ENCODE results near the gene GABRP.
"Not testable (repeated sequence)": the region's sequence is repeated elsewhere in the genome, so short reads cannot be mapped to it uniquely, and the experiment has no call there.

GABRP gene

GRCh38 chr5:170760113-170760512, 23.4 kb upstream of the GABRP start:
- H2AFZ ChIP-seq (ENCODE audit: low read length): no peak overlapping the region
- H3F3A ChIP-seq (ENCODE audit: low read depth): no peaks in the 10 kb centered on the region
- no peaks in the 10 kb centered on the region for H3K79me2 ChIP-seq (ENCODE audit: insufficient read depth, low read length)
- no peak overlapping the region for H3K4me2 ChIP-seq (ENCODE audit: low read depth, low read length, poor library complexity, severe bottlenecking)
- H3K4me3 ChIP-seq (ENCODE audit: low read length, poor library complexity, severe bottlenecking): no peak overlapping the region
- no peak overlapping the region for H3K9ac ChIP-seq (ENCODE audit: low read depth, low read length, poor library complexity, severe bottlenecking)
- TF ChIP-seq CTCF (conservative IDR thresholded peaks at IDR 0.05; ENCODE audit: low read length) (no peak), EZH2phosphoT487 (IDR thresholded peaks at IDR 0.05; ENCODE audit: borderline replicate concordance) (no peak)
- H3K27me3 ChIP-seq (ENCODE audit: insufficient read depth, low read length, poor library complexity, severe bottlenecking): no peaks in the 10 kb centered on the region
- H3K4me1 ChIP-seq (ENCODE audit: insufficient read depth, low read length, poor library complexity, severe bottlenecking): no peaks in the 10 kb centered on the region
- H4K20me1 ChIP-seq (ENCODE audit: insufficient read depth, low read length, poor library complexity, severe bottlenecking): no peaks in the 10 kb centered on the region
- H3K9me3 ChIP-seq (ENCODE audit: insufficient read depth, low read depth, low read length): no peaks in the 10 kb centered on the region
- H3K36me3 ChIP-seq (ENCODE audit: insufficient read depth, low read length): no peaks in the 10 kb centered on the region
- no peaks in the 10 kb centered on the region for H3K9me2 ChIP-seq (replicated peaks; ENCODE audit: low read depth, low read length)

- no peaks in the 10 kb centered on the region for H3F3A ChIP-seq (ENCODE audit: low read depth)
- TF ChIP-seq EZH2phosphoT487 (IDR thresholded peaks at IDR 0.05; ENCODE audit: borderline replicate concordance) (no peak), CTCF (conservative IDR thresholded peaks at IDR 0.05; ENCODE audit: low read length) (no peak)
- H4K20me1 ChIP-seq (ENCODE audit: insufficient read depth, low read length, poor library complexity, severe bottlenecking): no peaks in the 10 kb centered on the region
- no peak overlapping the region for H3K4me3 ChIP-seq (ENCODE audit: low read length, poor library complexity, severe bottlenecking)
- no peaks in the 10 kb centered on the region for H3K36me3 ChIP-seq (ENCODE audit: insufficient read depth, low read length)
- no peaks in the 10 kb centered on the region for H3K9me2 ChIP-seq (replicated peaks; ENCODE audit: low read depth, low read length)
- H3K9ac ChIP-seq (ENCODE audit: low read depth, low read length, poor library complexity, severe bottlenecking): no peak overlapping the region
- H3K4me1 ChIP-seq (ENCODE audit: insufficient read depth, low read length, poor library complexity, severe bottlenecking): no peaks in the 10 kb centered on the region
- H3K79me2 ChIP-seq (ENCODE audit: insufficient read depth, low read length): no peaks in the 10 kb centered on the region
- no peaks in the 10 kb centered on the region for H3K27me3 ChIP-seq (ENCODE audit: insufficient read depth, low read length, poor library complexity, severe bottlenecking)
- H3K9me3 ChIP-seq (ENCODE audit: insufficient read depth, low read depth, low read length): no peaks in the 10 kb centered on the region
- no peak overlapping the region for H3K4me2 ChIP-seq (ENCODE audit: low read depth, low read length, poor library complexity, severe bottlenecking)
- no peak overlapping the region for H2AFZ ChIP-seq (ENCODE audit: low read length)
These were observed 22.3 kb upstream of the GABRP start for GRCh38 chr5:170761048-170761707.

GRCh38 chr5:170761708-170762066, 21.8 kb upstream of the GABRP start:
- Histone ChIP-seq H3K27me3 (ENCODE audit: insufficient read depth, low read length, poor library complexity, severe bottlenecking) (no peaks in the 10 kb centered on the region), H3K9me2 (replicated peaks; ENCODE audit: low read depth, low read length) (no peaks in the 10 kb centered on the region), H4K20me1 (ENCODE audit: insufficient read depth, low read length, poor library complexity, severe bottlenecking) (no peaks in the 10 kb centered on the region), H3K9me3 (ENCODE audit: insufficient read depth, low read depth, low read length) (no peaks in the 10 kb centered on the region), H3K36me3 (ENCODE audit: insufficient read depth, low read length) (no peaks in the 10 kb centered on the region), H3K4me3 (ENCODE audit: low read length, poor library complexity, severe bottlenecking) (no peak overlapping the region), H3K79me2 (ENCODE audit: insufficient read depth, low read length) (no peaks in the 10 kb centered on the region), H3K9ac (ENCODE audit: low read depth, low read length, poor library complexity, severe bottlenecking) (no peak overlapping the region), H3K4me1 (ENCODE audit: insufficient read depth, low read length, poor library complexity, severe bottlenecking) (no peaks in the 10 kb centered on the region), H3K4me2 (ENCODE audit: low read depth, low read length, poor library complexity, severe bottlenecking) (no peak overlapping the region), H3F3A (ENCODE audit: low read depth) (no peaks in the 10 kb centered on the region), H2AFZ (ENCODE audit: low read length) (no peak overlapping the region)
- TF ChIP-seq CTCF (conservative IDR thresholded peaks at IDR 0.05; ENCODE audit: low read length): no peak
- no peak for TF ChIP-seq EZH2phosphoT487 (IDR thresholded peaks at IDR 0.05; ENCODE audit: borderline replicate concordance)

GRCh38 chr5:170762298-170762697, 21.2 kb upstream of the GABRP start:
- H3F3A ChIP-seq (ENCODE audit: low read depth); H3K79me2 ChIP-seq (ENCODE audit: insufficient read depth, low read length); H4K20me1 ChIP-seq (ENCODE audit: insufficient read depth, low read length, poor library complexity, severe bottlenecking); H3K27me3 ChIP-seq (ENCODE audit: insufficient read depth, low read length, poor library complexity, severe bottlenecking); H3K4me1 ChIP-seq (ENCODE audit: insufficient read depth, low read length, poor library complexity, severe bottlenecking); H3K4me2 ChIP-seq (ENCODE audit: low read depth, low read length, poor library complexity, severe bottlenecking); H3K9ac ChIP-seq (ENCODE audit: low read depth, low read length, poor library complexity, severe bottlenecking); H3K9me3 ChIP-seq (ENCODE audit: insufficient read depth, low read depth, low read length); H2AFZ ChIP-seq (ENCODE audit: low read length); H3K36me3 ChIP-seq (ENCODE audit: insufficient read depth, low read length); H3K9me2 ChIP-seq (replicated peaks; ENCODE audit: low read depth, low read length); H3K4me3 ChIP-seq (ENCODE audit: low read length, poor library complexity, severe bottlenecking): not testable (repeated sequence)

- not testable (repeated sequence) for H4K20me1 ChIP-seq (ENCODE audit: insufficient read depth, low read length, poor library complexity, severe bottlenecking); H3F3A ChIP-seq (ENCODE audit: low read depth); H3K27me3 ChIP-seq (ENCODE audit: insufficient read depth, low read length, poor library complexity, severe bottlenecking); H3K36me3 ChIP-seq (ENCODE audit: insufficient read depth, low read length); H3K9me3 ChIP-seq (ENCODE audit: insufficient read depth, low read depth, low read length); H2AFZ ChIP-seq (ENCODE audit: low read length); H3K4me2 ChIP-seq (ENCODE audit: low read depth, low read length, poor library complexity, severe bottlenecking); H3K79me2 ChIP-seq (ENCODE audit: insufficient read depth, low read length); H3K9me2 ChIP-seq (replicated peaks; ENCODE audit: low read depth, low read length); H3K4me1 ChIP-seq (ENCODE audit: insufficient read depth, low read length, poor library complexity, severe bottlenecking); H3K4me3 ChIP-seq (ENCODE audit: low read length, poor library complexity, severe bottlenecking); H3K9ac ChIP-seq (ENCODE audit: low read depth, low read length, poor library complexity, severe bottlenecking)
These were observed 17.7 kb upstream of the GABRP start for GRCh38 chr5:170765868-170766267.

Measured in Loucy (cell line).